ENCODE measurements around the gene ACSF3.

Gene ACSF3

DNA sequence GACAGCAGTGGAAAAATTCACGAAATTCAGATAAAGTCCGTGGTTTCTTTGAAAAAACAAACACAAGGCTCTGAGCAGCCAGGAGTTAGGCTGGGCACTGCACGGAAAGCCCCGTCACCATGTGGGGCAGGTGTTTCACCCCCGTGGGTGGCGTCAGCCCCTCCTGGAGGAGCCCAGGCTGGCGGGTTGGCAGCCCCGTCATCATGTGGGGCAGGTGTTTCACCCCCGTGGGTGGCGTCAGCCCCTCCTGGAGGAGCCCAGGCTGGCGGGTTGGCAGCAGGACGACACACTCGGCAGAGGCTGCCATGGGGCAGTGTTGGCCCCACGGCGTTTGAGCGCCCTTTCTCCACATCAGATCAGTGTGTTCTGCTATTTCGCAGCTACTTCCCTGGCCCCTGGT lies 38.1 kb downstream of the ACSF3 start:
- no peak for DNase-seq (ENCODE audit: low spot score)

DNA sequence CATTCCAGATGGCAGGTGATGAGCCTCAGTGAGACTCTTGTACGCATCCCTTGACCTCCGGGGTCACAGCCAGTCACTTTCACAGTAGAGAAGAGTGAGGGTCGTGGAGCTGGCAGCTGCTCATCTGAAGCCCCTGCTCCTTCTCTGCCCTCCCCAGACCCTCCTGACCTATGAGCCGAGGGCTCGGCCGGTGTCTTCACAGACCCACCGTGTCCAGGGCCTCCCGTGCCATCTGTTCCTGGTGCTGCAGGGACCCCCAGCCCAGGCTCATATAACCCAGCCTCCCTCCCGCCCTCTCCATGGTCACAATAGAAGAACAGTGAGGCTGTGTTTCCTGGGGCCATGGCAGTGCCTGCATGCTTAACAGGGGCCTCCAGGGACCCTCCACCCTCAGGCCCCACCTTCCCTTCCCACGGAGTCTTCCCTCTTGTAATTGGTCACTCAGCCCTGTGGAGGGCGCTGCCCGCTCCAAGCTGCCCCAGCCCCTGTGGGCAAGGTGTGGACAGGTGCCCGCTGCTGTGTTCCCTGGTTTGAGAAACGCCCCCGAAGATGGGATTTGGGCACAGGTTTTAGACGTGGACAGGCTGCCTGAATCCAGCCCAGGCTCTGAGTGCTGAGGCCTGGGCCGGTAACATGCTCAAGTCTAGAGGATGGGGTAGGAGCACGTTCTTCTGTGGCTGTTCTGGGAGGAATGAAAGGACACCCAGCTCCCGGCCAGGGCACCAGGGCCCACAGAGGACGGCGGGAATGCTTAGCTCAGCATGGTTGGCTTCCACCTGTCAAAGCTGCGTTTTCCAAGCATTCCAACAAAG lies 38.7 kb downstream of the ACSF3 start:
- DNase-seq (ENCODE audit: low spot score) = no peak

DNA sequence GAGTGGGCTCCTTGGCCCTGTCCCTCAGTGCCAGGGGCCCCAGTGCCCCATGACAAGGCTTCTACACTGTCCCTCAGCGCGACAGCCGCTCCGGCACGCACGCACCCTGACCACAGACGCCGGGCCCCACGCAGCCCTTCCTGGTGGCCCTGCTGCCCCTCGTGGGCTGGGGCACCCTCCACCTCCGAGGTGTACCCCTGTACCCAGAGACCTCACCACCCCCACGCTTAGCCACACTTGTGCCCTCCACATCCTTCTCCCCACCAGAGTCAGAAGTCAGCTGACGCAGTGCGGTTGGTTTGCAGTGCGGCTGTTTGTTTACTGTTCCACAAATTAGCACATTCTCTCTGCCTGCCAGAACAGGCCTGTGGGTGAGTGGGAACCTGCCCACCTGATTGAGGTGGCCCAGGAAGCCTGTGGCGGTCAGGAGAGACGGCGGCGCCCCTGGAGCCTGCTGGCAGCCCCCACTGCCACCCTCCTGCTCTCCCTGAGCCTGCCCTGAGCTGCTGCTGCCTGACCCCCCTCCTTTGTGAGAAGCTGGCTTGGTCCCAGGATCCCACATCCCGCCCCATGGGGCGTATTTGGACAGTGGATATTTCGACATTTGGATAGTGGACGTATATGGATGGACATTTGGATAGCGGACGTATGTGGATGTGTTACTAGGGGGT lies 39.9 kb downstream of the ACSF3 start:
- no peak for DNase-seq (ENCODE audit: low spot score)

DNA sequence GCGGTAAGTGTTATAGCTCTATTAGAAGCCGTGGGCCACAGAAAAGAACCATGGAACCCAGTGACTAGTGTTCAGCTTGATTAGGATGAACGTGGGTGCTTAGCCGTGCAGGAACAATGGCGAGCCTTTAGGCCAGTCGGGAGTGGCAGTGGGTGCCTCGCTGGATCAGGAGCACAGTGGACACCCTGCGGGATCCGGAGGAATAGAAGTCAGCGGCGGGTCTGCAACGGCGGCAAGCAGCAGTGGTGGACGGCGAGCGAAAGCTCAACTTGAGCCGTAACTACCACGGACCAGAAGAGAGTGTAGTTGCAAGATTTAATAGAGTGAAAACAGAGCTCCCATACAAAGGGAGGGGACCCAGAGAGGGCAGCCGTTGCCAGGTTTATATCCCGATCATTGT lies 40.6 kb downstream of the ACSF3 start:
- DNase-seq (ENCODE audit: low spot score) = no peak

DNA sequence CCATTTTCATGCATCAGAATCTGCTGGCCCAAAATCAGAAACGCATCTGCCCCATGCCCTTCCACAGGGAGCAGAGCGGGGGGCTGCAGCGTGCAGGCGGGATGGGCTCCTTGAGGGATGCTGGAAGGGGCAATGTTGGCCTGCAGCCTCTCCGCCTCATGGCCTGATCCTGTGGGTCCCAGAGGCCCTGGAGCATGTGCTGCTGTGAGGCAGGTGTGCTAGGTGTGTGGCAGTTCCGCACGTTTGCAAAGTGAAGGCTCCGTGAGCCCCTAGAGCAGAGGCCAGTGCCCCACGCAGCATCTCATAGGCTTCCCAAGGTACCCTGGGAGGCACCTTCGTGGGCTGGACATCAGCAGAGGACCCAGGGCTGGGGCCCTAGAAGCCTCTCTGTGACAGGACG lies 41.5 kb downstream of the ACSF3 start:
- DNase-seq (ENCODE audit: low spot score) = no peak

DNA sequence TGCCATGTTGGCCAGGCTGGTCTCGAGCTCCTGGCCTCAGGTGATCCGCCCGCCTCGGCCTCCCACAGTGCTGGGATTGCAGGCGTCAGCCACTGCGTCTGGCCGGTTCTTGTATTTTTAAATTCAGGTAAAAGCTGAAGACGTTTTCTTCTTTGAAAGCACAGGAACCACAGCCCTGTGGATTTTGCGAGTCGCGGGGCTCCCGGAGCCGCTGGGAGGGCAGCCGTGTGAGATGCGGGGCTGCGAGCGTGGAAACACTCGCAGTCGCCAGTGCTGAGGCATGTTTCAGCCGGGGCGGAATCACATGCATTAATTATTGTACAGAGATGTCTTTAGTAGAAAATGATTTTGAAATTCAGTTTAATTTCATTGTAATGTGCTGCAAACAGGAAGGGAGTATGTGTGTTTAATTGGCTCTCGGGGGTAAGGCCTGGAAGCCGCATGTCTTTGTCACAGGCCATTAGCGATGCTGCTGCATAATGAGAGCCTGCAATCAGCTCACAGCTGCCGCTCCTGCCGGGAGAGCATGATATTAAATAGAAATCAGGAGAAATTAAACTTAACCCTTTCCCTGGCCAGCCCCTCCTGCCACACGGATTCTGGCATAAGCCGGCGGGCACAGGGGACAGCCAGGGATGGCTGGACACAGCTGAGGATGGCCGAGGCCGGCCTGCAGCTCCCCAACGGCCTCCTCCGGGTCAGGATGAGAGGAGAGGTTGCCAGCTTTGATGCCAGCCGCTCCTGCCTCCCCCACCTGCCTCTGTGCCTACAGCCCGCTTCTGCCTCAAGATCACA lies 42.5 kb downstream of the ACSF3 start:
- no peak for DNase-seq (ENCODE audit: low spot score)

DNA sequence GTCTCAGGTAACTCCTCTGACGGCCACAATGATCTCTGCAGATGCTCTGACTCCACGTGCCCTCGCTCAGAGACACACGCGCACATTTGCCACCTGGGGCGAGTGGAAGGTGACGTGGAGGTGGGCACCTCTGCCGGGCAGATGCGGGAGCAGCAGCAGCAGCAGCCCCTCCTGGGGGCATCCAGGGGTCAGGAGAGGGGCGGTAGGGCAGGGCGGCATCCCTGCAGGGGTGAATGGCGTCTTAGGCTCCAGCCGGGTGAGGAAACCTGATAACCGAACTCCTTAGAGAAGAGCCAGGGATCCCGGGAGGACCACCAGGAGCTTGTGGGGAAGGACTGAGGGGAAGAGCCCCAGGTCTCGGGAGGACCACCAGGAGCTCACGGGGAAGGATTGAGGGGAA lies 43.3 kb downstream of the ACSF3 start:
- no peak for DNase-seq (ENCODE audit: low spot score)

DNA sequence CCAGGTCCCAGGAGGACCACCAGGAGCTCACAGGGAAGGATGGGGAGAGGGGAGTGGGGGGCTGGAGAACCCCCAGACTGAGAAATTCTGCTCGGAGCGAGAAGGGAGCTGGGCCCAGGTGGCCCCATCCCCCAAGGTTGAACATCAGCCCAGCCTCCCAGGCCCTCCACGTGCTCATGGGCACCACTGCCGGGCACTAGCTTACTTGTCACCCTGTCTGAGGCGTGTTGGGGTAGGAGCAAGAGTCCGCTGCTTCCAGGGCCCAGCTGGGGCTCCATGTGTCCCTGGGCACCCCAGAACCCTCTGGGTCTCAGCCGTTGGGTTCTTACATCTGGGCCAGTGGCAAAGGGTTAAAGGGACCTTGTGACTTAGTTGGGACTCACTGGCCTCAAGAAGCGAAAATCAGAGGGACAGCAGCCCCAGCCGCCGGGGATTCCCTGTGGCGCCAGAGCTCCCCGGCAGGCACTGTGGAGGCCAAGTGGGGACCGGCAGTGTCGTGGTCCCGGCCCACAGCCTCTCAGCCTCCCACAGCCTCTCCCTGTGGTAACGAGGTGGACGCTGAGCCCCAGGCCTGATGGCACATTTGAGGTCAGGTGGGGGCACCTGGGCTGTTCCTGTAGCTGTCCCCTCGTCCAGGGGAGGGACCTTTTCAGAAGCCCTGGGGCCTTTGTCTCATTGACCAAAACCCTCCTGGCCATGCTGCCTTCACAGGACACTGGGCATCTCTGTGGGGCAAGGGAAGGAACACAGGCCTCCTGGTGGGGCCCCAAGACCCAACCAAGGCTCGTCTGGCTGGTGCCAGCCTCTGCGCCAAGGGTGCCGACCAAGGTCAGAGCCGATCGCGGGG lies 44.2 kb downstream of the ACSF3 start:
- DNase-seq (ENCODE audit: low spot score) = no peak

DNA sequence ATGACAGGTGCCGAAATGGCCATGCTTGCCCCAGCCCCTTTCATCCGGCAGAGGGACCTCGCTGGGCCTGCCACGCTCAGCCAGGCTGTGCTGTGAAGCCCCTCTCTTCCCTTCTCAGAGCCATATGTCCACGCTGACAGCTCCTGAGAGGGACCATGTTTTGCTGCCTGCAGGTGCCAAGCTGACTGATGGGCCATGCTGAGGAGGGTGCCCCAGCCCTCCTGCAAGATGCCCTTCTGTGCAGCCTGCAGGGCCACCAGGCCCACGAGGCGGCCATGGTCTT lies 44.8 kb downstream of the ACSF3 start:
- no peak for DNase-seq (ENCODE audit: low spot score)

DNA sequence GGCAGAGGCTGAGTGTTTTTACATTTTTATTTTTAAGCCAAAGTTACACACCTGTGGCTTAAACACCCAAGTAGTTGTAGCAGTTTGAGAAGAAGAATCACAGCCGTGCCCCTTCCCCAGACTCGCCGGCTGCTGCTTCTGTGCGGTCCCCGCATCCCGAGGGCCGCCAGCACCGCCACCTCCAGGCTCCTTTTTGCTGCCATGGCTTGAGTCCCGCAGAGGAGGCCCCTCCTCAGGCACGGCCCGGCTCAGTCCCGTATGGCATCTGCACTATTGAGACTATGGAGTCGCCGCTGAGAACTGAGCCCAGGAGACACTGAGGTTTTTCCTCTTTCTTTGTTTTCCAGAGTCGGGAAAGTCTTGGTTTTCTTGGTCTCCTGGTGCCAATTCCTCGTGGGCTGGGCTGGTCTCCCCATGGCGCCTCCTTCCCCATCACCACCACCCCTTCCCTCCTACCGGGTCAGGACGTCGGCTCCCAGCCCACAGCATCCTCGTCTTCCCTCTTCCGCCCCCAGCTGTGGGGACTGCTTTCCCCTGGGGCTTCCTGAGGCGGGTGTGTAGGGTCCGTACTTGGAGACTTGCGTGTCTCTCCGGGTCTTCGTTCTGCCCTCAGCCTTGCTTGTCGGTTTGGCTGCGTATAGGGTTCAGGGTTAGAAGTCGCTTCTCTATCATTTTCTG lies 45.3 kb downstream of the ACSF3 start:
- DNase-seq (ENCODE audit: low spot score) = no peak

DNA sequence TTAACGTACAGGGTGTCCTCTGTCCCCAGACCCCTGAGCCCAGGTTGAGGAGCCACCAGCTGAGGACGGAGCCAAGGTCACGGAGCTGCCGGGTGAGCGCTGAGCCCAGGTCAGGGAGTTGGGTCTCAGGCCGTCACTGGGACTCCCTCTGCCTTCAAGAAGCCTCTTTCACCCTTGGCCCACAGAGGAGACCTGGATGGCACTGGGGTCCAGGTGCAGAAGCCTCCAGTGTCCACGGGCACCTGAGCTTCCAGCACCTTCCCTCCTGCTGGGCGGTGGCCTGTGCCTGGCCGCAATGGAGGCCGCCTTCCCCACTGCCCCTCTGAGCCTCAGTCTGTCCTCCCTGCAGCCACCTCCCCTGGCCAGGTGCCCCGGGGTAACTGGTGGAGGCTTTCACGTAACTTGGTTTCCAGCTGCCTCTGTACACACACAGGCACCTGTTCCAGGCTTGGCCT lies 46.3 kb downstream of the ACSF3 start:
- DNase-seq (ENCODE audit: low spot score) = no peak

DNA sequence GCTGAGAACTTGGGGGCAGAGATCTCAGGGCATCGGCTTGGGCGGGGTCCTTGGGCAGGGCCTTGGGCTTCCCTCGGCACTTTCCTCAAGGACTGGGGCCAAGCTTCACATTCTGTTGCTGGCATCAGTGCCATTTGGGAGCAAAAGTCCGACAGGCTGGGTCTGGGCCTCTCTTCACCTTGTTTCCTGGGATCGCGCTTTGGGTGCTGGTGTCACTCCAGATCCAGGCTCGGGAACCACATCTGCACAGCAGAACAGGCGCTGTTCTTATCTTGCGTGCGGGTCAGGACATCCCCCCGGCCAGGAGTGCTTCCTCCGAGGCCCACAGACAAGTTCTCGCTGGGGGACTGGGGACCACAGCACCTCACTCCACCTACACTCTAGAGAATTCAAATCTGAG lies 46.7 kb downstream of the ACSF3 start:
- no peak for DNase-seq (ENCODE audit: low spot score)

DNA sequence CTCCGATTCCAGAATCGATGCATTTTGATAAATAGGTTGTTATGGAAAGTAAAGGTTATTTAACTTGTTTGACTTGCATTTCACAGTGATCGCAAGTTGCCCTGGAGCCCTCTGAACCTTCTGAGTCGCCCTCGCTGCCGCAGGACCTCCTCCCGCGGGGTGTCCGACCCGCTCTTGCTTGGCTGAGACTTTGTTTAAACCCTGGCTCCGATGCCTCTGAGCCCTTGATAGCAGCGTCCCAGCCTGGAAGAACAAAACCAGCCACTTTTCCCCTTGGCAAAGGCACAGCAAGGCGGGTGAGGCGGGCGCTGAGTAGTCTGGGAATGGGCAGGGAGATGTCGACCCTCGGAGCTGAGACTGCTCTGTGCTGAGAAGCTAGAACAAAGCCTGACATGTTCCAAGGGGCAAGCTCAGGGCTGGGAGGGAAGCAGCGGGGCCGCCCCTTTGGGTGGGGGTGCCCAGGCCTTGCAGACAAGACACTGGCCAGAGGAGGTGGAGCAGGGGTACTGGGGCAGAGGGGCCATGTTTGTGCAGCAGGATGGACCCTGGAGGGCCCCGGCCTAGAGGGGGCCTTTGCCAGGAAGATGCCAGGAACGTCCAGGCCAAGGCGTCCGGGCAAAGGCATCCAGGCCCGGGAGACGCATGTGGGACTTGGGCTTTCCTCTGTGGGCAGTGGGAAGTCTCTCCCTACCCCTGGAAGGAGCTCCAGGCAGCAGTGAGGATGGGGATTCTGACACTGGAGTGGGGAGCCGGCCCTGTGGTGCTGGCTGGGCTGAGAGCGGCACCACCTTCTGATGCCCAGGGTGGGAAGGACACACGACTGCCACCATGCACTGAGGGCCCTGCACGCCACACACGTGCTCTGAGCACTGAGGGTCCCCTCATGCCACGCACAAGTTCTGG lies 47.6 kb downstream of the ACSF3 start:
- no peak for DNase-seq (ENCODE audit: low spot score)

DNA sequence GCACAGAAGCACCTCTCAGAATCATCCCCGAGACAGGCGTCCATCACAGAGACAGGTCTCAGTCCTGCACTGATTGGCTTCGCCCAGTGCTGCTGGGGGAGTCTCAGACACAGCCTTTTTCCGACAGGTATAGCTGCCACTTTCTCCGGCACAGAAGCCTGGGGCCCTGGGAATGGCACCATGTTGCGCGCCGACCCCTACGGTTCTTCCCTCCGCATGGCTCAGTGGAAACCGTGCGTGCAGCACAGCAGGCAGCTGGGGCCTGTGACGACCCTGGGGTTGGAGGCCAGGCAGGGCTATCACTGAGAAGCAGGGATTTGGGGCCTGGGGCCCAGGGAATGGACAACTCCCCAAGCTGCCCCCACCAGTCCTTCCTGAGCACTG lies 48.2 kb downstream of the ACSF3 start:
- no peak for DNase-seq (ENCODE audit: low spot score)

DNA sequence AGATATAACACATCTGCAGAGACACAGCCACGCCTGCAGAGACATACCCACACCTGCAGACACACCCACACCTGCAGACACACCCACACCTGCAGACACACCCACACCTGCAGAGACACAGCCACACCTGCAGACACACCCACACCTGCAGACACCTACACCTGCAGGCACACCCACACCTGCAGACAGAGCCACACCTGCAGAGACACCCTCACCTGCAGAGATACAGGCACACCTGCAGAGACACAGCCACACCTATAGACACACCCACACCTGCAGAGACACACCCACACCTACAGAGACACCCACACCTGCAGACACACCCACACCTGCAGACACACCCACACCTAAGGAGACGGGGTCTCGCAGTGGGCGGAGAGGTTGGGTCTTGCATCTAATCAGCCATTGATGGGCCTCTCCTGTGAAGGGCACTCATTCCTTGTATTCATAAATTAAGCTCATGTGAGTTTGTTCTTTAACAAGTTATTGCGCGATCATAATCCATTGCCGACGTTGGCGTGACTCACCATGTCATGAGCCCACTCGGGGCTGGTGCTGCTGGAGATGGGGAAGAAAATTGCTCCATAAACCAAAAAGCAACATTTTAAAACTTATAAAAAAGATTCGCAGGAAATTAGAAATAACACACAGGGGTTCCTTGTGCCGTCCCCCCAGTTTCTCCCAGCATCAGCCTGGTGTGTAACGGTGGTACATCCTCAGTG lies 49.0 kb downstream of the ACSF3 start:
- no peak for DNase-seq (ENCODE audit: low spot score)

DNA sequence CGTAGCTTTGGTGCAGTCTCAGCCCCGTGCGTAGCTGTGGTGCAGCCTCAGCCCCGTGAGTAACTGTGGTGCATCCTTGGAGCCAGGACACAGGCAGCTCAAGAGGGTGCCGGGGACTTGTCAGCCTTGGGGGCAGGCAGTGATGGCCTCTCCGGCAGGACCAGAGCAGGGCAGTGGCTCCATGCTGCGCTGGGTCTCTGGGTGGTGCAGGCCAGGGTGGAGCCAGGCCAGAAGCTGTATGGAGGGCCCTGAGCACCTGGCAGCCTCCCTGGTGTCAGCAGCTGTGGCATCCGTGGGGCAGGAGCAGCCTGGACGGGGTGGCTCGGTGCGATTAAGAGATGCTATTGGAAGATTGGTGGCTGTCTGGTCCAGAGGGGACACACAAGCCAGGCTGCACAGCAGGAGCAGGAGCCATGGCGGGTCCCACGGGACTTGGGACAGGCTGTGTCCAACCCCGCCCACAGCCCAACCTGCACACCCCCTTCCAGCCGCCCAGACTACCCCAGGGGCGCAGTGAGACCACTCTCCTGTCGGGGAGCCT lies 49.6 kb downstream of the ACSF3 start:
- no peak for DNase-seq (ENCODE audit: low spot score)

DNA sequence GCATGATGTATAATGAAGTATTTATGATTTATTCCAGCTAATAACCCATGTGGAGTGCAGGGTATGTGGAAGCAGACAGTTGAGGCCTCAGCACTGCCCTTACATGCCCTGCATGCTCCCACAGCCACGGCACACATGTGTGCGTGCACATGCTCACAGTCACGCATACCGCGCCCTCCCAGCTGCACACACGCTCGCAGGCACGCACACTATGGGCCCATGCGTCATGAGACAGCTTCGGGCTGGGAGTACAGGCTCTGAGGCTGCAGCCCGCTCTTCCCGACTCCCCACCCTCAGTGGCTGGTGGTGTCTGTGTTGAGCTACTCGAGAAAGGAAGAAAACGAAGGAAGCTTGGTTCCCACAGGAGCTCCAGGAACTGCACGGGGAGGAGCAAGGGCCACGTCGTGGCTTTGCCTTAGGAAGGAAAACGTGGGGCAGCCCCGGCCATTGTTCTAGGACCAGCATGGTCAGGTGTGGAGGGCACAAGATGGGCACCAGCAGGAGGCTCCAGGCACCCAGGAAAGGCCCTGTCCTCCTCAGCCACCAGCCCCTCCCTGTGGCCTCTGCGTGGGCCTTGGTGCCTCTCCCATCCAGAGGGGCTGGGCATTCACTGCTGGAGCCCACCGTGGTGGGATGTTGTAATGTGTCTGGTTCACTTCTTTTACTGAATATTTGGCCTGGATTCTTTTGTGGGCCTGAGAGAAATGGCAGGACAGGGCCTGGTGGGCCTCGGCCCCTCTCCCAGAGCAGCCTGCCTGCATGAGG lies 50.4 kb downstream of the ACSF3 start:
- no peak for DNase-seq (ENCODE audit: low spot score)

DNA sequence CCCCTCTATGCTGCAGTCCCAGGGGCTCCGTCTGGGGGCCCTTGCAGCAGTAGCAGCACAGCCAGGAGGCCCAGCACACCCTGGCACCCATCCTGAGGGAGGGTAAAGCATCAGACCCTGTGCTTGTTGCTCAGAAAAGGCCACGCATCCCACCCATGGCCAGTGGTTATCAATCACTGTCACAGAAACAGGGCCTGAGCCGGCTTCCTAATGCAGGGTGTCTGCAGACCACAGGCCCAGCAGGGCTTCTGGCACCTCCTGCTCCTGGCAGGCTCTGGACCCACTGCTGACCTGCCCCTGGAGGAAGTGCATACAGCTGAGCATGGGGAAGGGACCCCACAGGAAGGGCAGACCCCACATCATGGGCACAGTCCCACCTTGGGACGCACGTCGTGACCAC lies 51.0 kb downstream of the ACSF3 start:
- DNase-seq (ENCODE audit: low spot score) = no peak
